OCI-LY1 (cell line): ENCODE data around the gene INS.

Source experiments
- EZH2 ChIP-seq: fragments of 200-600 bp; sonication (generic), shearing (Covaris generic); IDR thresholded peaks from 2 replicates; pipeline ENCODE4 v1.8.0; 2017; ENCODE audit warnings: borderline replicate concordance, mixed run types, mild to moderate bottlenecking, antibody characterized with exemption, low read length, moderate library complexity, mixed read lengths
- TF ChIP-seq, protein P1 (sequence below): fragments of 200-600 bp; sonication (generic), shearing (Covaris generic); IDR thresholded peaks from 2 replicates; pipeline ENCODE4 v1.5.1; 2017; ENCODE audit warnings: mild to moderate bottlenecking, antibody characterized with exemption, low read length, moderate library complexity, mixed read lengths

GRCh38 chr11:2171591-2172003, 10.6 kb upstream of the INS start, which contains the start of gene TH:
- TF ChIP-seq, protein P1, sequence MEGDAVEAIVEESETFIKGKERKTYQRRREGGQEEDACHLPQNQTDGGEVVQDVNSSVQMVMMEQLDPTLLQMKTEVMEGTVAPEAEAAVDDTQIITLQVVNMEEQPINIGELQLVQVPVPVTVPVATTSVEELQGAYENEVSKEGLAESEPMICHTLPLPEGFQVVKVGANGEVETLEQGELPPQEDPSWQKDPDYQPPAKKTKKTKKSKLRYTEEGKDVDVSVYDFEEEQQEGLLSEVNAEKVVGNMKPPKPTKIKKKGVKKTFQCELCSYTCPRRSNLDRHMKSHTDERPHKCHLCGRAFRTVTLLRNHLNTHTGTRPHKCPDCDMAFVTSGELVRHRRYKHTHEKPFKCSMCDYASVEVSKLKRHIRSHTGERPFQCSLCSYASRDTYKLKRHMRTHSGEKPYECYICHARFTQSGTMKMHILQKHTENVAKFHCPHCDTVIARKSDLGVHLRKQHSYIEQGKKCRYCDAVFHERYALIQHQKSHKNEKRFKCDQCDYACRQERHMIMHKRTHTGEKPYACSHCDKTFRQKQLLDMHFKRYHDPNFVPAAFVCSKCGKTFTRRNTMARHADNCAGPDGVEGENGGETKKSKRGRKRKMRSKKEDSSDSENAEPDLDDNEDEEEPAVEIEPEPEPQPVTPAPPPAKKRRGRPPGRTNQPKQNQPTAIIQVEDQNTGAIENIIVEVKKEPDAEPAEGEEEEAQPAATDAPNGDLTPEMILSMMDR = no peak
- TF ChIP-seq EZH2 = no peak
